Panc1 (cell line): ENCODE results near the gene GUCD1. TPM values are rescaled to one million over a fixed set of nuclear protein-coding genes. Genes with fewer than 3 reads are reported as not detected.

Experiments used
- ATAC-seq: fragments of 200-7000 bp; cut with Tn5 transposase; 2 replicates; pipeline ENCODE4 v1.9.1; 2020; ENCODE audit warnings: mild to moderate bottlenecking, moderate library complexity
- BruUV-seq: library from RNA; stranded (reverse); fragments of 400-500 nt; replicated peaks from 2 replicates; lab custom pipeline; 2021; lab: Mats Ljungman, UMichigan
- CTCF ChIA-PET: fragments of 300-600 bp; sonication (Branson Sonifier 250); formaldehyde crosslinking; loops from one replicate; lab custom pipeline; 2022; ENCODE audit warnings: antibody characterized with exemption; lab: Charles Lee
- POLR2A ChIA-PET: fragments of 300-600 bp; sonication (Branson Sonifier 250); formaldehyde crosslinking; loops from one replicate; lab custom pipeline; 2022; ENCODE audit warnings: antibody characterized with exemption; lab: Charles Lee
- DNase-seq: peaks from one replicate; pipeline ENCODE4 v3.0.0-alpha.2; 2010; ENCODE audit warnings: low read depth, low spot score
- H3K27ac ChIP-seq: 2 replicates; pipeline ENCODE4 v1.5.1; 2011; ENCODE audit warnings: mild to moderate bottlenecking, low read length, inconsistent platforms
- H3K27me3 ChIP-seq: fragments of 200-500 bp; sonication (Bioruptor generic); 2 replicates; pipeline ENCODE4 v1.6.0; 2014; ENCODE audit warnings: low read length, inconsistent platforms; ENCODE audit not compliant: control insufficient read depth, insufficient read depth
- H3K36me3 ChIP-seq: fragments of 200-500 bp; sonication (Bioruptor generic); 2 replicates; pipeline ENCODE4 v1.5.1; 2014; ENCODE audit warnings: inconsistent platforms, mild to moderate bottlenecking, low read length, moderate library complexity; ENCODE audit not compliant: control insufficient read depth, insufficient read depth
- H3K4me1 ChIP-seq: 2 replicates; pipeline ENCODE4 v1.5.1; 2011; ENCODE audit warnings: inconsistent platforms, mild to moderate bottlenecking, low read length, moderate library complexity; ENCODE audit not compliant: control insufficient read depth, insufficient read depth
- H3K4me3 ChIP-seq, 2 experiments: 2 replicates each; pipeline ENCODE4 v1.5.1; 2011 to 2012; ENCODE audit warnings: low read depth in 2 of 2, low read length in 2 of 2, mild to moderate bottlenecking in 2 of 2, inconsistent platforms in 1 of 2, moderate library complexity in 1 of 2
- H3K9me3 ChIP-seq: fragments of 200-500 bp; sonication (Bioruptor generic); 2 replicates; pipeline ENCODE4 v1.5.1; 2014; ENCODE audit warnings: low read depth, mild to moderate bottlenecking, inconsistent platforms, low read length, moderate library complexity; ENCODE audit not compliant: control insufficient read depth, insufficient read depth
- CTCF ChIP-seq: fragments of 450-650 bp; IDR thresholded peaks from 2 replicates; pipeline ENCODE4 v1.5.1; 2017; ENCODE audit warnings: mild to moderate bottlenecking
- POLR2AphosphoS5 ChIP-seq: IDR thresholded peaks from 2 replicates; pipeline ENCODE4 v1.6.1; 2012; ENCODE audit warnings: mild to moderate bottlenecking, low read depth, low read length, moderate library complexity
- SIN3A ChIP-seq: IDR thresholded peaks from 2 replicates; pipeline ENCODE4 v1.6.1; 2012; ENCODE audit warnings: low read depth, mild to moderate bottlenecking, low read length, moderate library complexity, borderline replicate concordance; ENCODE audit not compliant: insufficient read depth
- TCF7L2 ChIP-seq: IDR thresholded peaks from 2 replicates; pipeline ENCODE4 v1.6.1; 2011; ENCODE audit warnings: mild to moderate bottlenecking, low read depth, low read length, inconsistent platforms
- in situ Hi-C: cut with HindIII; loops from 2 replicates; pipeline ENCODE4 v1.10.0; 2016; ENCODE audit warnings: low sequenced_read_pairs, low pct_unique_long_range_greater_than_20kb
- intact Hi-C: fragments of 100-400 bp; cut with micrococcal nuclease; formaldehyde crosslinking; loops from one replicate; pipeline ENCODE4 v1.10.0; 2022; ENCODE audit not compliant: unreplicated experiment
- total RNA-seq: library from RNA; stranded (reverse); gene quantifications from one replicate; pipeline ENCODE4 v1.2.1, GENCODE V29; 2021; ENCODE audit not compliant: unreplicated experiment
- TF ChIP-seq, protein P1 (sequence below), 2 experiments: IDR thresholded peaks; 2 replicates each; pipeline ENCODE4 v1.6.1; 2011 to 2012; ENCODE audit warnings: low read depth in 2 of 2, control low read depth in 1 of 2, low read length in 1 of 2, mild to moderate bottlenecking in 1 of 2, moderate library complexity in 1 of 2; ENCODE audit not compliant: insufficient read depth in 1 of 2

GUCD1 gene
- total RNA-seq, 1 experiment from 2014 or later, result 97.7 TPM

DNA sequence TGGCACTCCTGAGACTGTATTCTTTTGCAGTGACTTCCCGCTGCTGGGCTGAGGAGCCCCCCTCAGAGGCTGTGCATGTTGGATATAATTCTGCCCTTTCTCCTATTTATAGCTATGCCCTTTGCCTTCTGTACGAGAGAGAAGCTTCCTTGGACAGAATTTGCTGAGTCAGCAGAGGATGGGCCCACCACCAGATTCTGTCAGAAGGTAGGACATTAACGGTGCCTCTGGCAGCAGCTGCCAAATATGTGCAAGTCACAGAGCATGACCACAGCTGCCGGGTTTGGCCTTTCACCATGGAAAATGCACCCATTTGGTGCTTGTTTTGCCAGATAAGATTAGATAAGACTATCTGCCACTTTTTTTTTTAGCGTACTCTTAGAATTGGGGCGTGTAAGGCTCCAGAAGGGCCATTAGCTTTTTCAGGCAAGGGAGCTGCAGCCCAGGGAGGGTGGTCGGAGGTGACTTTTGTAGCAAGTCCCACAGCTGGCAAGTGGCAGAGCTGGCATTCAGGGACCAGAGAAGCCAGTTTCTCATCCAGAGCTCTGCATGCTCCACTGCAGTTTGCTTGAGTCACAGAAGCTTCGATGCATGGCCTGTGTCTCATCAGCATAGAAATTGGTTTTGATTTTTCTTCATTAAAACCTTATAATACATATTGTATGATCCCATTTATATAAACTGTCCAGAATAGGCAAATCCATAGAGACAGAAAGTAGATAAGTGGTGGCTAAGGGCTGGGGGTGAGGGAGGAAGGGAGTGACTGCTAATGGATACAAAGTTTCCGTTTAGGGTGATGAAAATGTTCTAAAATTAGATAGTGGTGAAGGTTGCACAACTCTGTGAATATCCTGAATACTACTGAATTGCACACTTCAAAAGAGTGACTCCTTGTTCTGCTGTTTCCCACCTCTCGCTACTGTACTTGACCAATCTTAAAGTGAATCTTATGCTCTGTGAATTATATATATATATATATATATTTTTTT lies 44.0 kb downstream of the GUCD1 start:
- no peak overlapping the region for H3K27ac ChIP-seq
- intact Hi-C loops, result no loop called here
- BruUV-seq, result no TSS peak
- H3K27me3 ChIP-seq, result no peaks in the 10 kb centered on the region
- no peak for TF ChIP-seq TCF7L2
- TF ChIP-seq, protein P1, sequence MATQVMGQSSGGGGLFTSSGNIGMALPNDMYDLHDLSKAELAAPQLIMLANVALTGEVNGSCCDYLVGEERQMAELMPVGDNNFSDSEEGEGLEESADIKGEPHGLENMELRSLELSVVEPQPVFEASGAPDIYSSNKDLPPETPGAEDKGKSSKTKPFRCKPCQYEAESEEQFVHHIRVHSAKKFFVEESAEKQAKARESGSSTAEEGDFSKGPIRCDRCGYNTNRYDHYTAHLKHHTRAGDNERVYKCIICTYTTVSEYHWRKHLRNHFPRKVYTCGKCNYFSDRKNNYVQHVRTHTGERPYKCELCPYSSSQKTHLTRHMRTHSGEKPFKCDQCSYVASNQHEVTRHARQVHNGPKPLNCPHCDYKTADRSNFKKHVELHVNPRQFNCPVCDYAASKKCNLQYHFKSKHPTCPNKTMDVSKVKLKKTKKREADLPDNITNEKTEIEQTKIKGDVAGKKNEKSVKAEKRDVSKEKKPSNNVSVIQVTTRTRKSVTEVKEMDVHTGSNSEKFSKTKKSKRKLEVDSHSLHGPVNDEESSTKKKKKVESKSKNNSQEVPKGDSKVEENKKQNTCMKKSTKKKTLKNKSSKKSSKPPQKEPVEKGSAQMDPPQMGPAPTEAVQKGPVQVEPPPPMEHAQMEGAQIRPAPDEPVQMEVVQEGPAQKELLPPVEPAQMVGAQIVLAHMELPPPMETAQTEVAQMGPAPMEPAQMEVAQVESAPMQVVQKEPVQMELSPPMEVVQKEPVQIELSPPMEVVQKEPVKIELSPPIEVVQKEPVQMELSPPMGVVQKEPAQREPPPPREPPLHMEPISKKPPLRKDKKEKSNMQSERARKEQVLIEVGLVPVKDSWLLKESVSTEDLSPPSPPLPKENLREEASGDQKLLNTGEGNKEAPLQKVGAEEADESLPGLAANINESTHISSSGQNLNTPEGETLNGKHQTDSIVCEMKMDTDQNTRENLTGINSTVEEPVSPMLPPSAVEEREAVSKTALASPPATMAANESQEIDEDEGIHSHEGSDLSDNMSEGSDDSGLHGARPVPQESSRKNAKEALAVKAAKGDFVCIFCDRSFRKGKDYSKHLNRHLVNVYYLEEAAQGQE (IDR thresholded peaks at IDR 0.05; ENCODE audit: insufficient read depth in 1 of 2, low read depth in 2 of 2, low read length in 1 of 2), result no peak
- no peak for TF ChIP-seq POLR2AphosphoS5
- TF ChIP-seq SIN3A, result no peak
- no peak for TF ChIP-seq CTCF
- no peaks in the 10 kb centered on the region for H3K9me3 ChIP-seq
- H3K4me1 ChIP-seq, result 0 out of 2 replicates have a peak, but pooled peaks cover 2% of the 10 kb centered on the region
- H3K4me3 ChIP-seq, result no peak overlapping the region
- POLR2A ChIA-PET, result no interaction called here
- no peak for ATAC-seq
- in situ Hi-C loops, result no loop called here
- no peaks in the 10 kb centered on the region for H3K36me3 ChIP-seq
- no peak for DNase-seq
- CTCF ChIA-PET, result interaction anchor here (0.7 kb wide), 1 partner anchor 11 kb away, joined by 3 read pairs; no protein-coding TSS in a partner anchor

DNA sequence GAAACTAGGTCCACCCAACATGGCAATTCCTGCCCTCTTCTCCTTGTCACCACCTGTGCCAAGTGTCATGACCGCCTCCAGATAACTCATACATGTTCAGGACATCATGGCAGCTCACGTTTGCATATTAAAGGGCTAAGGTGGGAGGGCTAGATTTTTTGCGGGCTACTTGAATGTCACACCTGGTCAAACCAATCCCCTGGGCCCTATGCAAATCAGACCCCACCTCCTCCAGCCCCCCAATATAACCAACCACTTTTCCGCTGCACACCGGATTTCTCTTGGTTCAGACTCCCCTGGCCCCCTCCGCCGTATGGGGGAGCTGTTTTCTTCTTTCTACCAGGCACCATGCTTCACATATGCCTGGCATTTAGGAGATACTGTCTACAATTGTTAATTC lies 47.2 kb downstream of the GUCD1 start:
- H3K36me3 ChIP-seq, result no peaks in the 10 kb centered on the region
- no peaks in the 10 kb centered on the region for H3K27me3 ChIP-seq
- BruUV-seq, result no TSS peak
- no peak overlapping the region for H3K4me3 ChIP-seq
- 0 out of 2 replicates have a peak, but pooled peaks cover 2% of the 10 kb centered on the region for H3K4me1 ChIP-seq
- H3K27ac ChIP-seq, result no peak overlapping the region
- H3K9me3 ChIP-seq, result no peaks in the 10 kb centered on the region
- intact Hi-C loops, result no loop called here
- DNase-seq (no peak), ATAC-seq (no peak)
- POLR2A ChIA-PET, result interaction anchor here (0.6 kb wide), 1 partner anchor 359 kb away, joined by 3 read pairs; no protein-coding TSS in a partner anchor
- TF ChIP-seq, protein P1 (IDR thresholded peaks at IDR 0.05; ENCODE audit: insufficient read depth in 1 of 2, low read depth in 2 of 2, low read length in 1 of 2), result no peak
- TF ChIP-seq POLR2AphosphoS5, result no peak
- TF ChIP-seq TCF7L2, result no peak
- in situ Hi-C loops, result no loop called here
- CTCF ChIA-PET, result no interaction called here
